Cardiac fibroblast (primary cell): ENCODE measurements around the gene HIVEP3.

ENCODE experiments used
- DNase-seq, 2 donors: peaks; one replicate each; pipeline versions ENCODE4 v3.0.0 to v3.0.0-alpha.2; 2010; ENCODE audit warnings: low read depth in 2 of 2
- H3K4me3 ChIP-seq, 2 donors: replicated peaks in 1 of 2; 1 replicate in 1 of 2; 2 replicates in 1 of 2; pipeline ENCODE4 v1.5.1; 2011; ENCODE audit warnings: low read depth in 2 of 2, low read length in 2 of 2, mild to moderate bottlenecking in 2 of 2, moderate library complexity in 1 of 2
- CTCF ChIP-seq: IDR thresholded peaks from one replicate; pipeline ENCODE4 v1.5.1; 2011; ENCODE audit warnings: low read depth, mild to moderate bottlenecking, low read length, inconsistent platforms

Gene HIVEP3

GRCh38 chr1:41473738-41474362 is 444.9 kb downstream of the HIVEP3 start:
- no peak for DNase-seq

GRCh38 chr1:41471658-41472057 is 447.1 kb downstream of the HIVEP3 start:
- no peak overlapping the region for H3K4me3 ChIP-seq
- DNase-seq, result no peak
- no peak for TF ChIP-seq CTCF

More at GRCh38 chr1:41473738-41474362, 444.9 kb downstream of the HIVEP3 start:
- TF ChIP-seq CTCF, result no peak
- no peak overlapping the region for H3K4me3 ChIP-seq

GRCh38 chr1:41469706-41470105 is 449.0 kb downstream of the HIVEP3 start:
- TF ChIP-seq CTCF, result no peak
- no peak overlapping the region for H3K4me3 ChIP-seq
- no peak for DNase-seq

GRCh38 chr1:41468122-41468762 is 450.5 kb downstream of the HIVEP3 start:
- no peak overlapping the region for H3K4me3 ChIP-seq
- no peak for DNase-seq
- TF ChIP-seq CTCF, result no peak

- no peak for TF ChIP-seq CTCF
- no peak for DNase-seq
- no peak overlapping the region for H3K4me3 ChIP-seq
These were observed 451.0 kb downstream of the HIVEP3 start for GRCh38 chr1:41467673-41468072.

GRCh38 chr1:41466146-41466545 is 452.6 kb downstream of the HIVEP3 start:
- no peak for TF ChIP-seq CTCF
- H3K4me3 ChIP-seq, result no peak overlapping the region
- no peak for DNase-seq
